DND-41 (cell line): ENCODE measurements around the gene SAMD11.

Source experiments
- ATAC-seq: fragments of 200-7000 bp; cut with Tn5 transposase; 3 replicates; pipeline ENCODE4 v1.9.1; 2021; ENCODE audit warnings: low read depth; ENCODE audit not compliant: insufficient read depth
- DNase-seq: peaks from one replicate; pipeline ENCODE4 v3.0.0-alpha.2; 2020
- H2AFZ ChIP-seq: 2 replicates; pipeline ENCODE4 v1.6.0; 2012; ENCODE audit warnings: low read depth, low read length
- H3K27ac ChIP-seq: 2 replicates; pipeline ENCODE4 v1.5.1; 2012; ENCODE audit warnings: low read length, inconsistent platforms
- H3K27me3 ChIP-seq: fragments of 200-600 bp; sonication (generic); 2 replicates; pipeline ENCODE4 v1.6.0; 2012; ENCODE audit warnings: low read length, mild to moderate bottlenecking, inconsistent platforms; ENCODE audit not compliant: insufficient read depth, poor library complexity
- H3K36me3 ChIP-seq: 2 replicates; pipeline ENCODE4 v1.5.1; 2012; ENCODE audit warnings: low read length, inconsistent platforms; ENCODE audit not compliant: insufficient read depth
- H3K4me1 ChIP-seq: 2 replicates; pipeline ENCODE4 v1.5.1; 2012; ENCODE audit warnings: mild to moderate bottlenecking, low read length; ENCODE audit not compliant: insufficient read depth
- H3K4me2 ChIP-seq: 2 replicates; pipeline ENCODE4 v1.6.0; 2012; ENCODE audit warnings: mild to moderate bottlenecking, moderate library complexity, low read length, inconsistent platforms; ENCODE audit not compliant: insufficient read depth
- H3K4me3 ChIP-seq, 2 experiments: fragments of 200-600 bp in 1 of 2; shearing (Covaris generic) in 1 of 2; 2 replicates each; pipeline ENCODE4 v1.5.1; 2012 to 2016; ENCODE audit warnings: inconsistent platforms in 2 of 2, low read length in 2 of 2, mild to moderate bottlenecking in 2 of 2, low read depth in 1 of 2, moderate library complexity in 1 of 2
- H3K79me2 ChIP-seq: 2 replicates; pipeline ENCODE4 v1.6.0; 2012; ENCODE audit warnings: low read length, inconsistent platforms; ENCODE audit not compliant: insufficient read depth
- H3K9ac ChIP-seq: 2 replicates; pipeline ENCODE4 v1.6.0; 2012; ENCODE audit warnings: low read depth, mild to moderate bottlenecking, inconsistent platforms, low read length, moderate library complexity
- H3K9me3 ChIP-seq: 2 replicates; pipeline ENCODE4 v1.5.1; 2012; ENCODE audit warnings: low read length, moderate library complexity, mild to moderate bottlenecking, inconsistent platforms; ENCODE audit not compliant: insufficient read depth, severe bottlenecking
- H4K20me1 ChIP-seq: 2 replicates; pipeline ENCODE4 v1.6.0; 2012; ENCODE audit warnings: low read length; ENCODE audit not compliant: insufficient read depth
- CTCF ChIP-seq: IDR thresholded peaks from 2 replicates; pipeline ENCODE4 v1.5.1; 2012; ENCODE audit warnings: borderline replicate concordance, low read length, moderate library complexity, mild to moderate bottlenecking; ENCODE audit not compliant: poor library complexity, severe bottlenecking; ENCODE audit errors: extremely low read depth
- EZH2 ChIP-seq: IDR thresholded peaks from 3 replicates; pipeline ENCODE4 v1.6.1; 2012; ENCODE audit warnings: borderline replicate concordance, low read depth, mild to moderate bottlenecking, moderate library complexity, low read length, inconsistent platforms; ENCODE audit not compliant: severe bottlenecking

The SAMD11 gene

GRCh38 chr1:970973-971730 lies 47.4 kb downstream of the SAMD11 start:
- TF ChIP-seq EZH2 (no peak), CTCF (no peak)
- Histone ChIP-seq H3K4me2 (no peak overlapping the region), H3K4me3 (no peak overlapping the region), H3K27ac (no peak overlapping the region), H3K9me3 (no peaks in the 10 kb centered on the region), H3K36me3 (no peaks in the 10 kb centered on the region), H4K20me1 (peaks cover 15% of the 10 kb centered on the region), H3K27me3 (peaks cover 12% of the 10 kb centered on the region), H3K79me2 (no peaks in the 10 kb centered on the region), H2AFZ (no peak overlapping the region), H3K9ac (no peak overlapping the region), H3K4me1 (peaks cover 24% of the 10 kb centered on the region)
- ATAC-seq = no peak
- DNase-seq = no peak

- no peak overlapping the region for H2AFZ ChIP-seq
- peaks cover 15% of the 10 kb centered on the region for H3K27me3 ChIP-seq
- no peaks in the 10 kb centered on the region for H3K9me3 ChIP-seq
- no peak for TF ChIP-seq CTCF
- no peak for TF ChIP-seq EZH2
- H3K9ac ChIP-seq = no peak overlapping the region
- peaks cover 12% of the 10 kb centered on the region; the same call in 1 of the 2 replicates for H4K20me1 ChIP-seq
- H3K36me3 ChIP-seq = no peaks in the 10 kb centered on the region
- no peak for DNase-seq
- no peak overlapping the region for H3K27ac ChIP-seq
- H3K79me2 ChIP-seq = no peaks in the 10 kb centered on the region
- H3K4me1 ChIP-seq = peaks cover 19% of the 10 kb centered on the region
- no peak overlapping the region for H3K4me2 ChIP-seq
- no peak overlapping the region for H3K4me3 ChIP-seq
- no peak for ATAC-seq
Measured at GRCh38 chr1:971751-972506, 48.2 kb downstream of the SAMD11 start.

DNA sequence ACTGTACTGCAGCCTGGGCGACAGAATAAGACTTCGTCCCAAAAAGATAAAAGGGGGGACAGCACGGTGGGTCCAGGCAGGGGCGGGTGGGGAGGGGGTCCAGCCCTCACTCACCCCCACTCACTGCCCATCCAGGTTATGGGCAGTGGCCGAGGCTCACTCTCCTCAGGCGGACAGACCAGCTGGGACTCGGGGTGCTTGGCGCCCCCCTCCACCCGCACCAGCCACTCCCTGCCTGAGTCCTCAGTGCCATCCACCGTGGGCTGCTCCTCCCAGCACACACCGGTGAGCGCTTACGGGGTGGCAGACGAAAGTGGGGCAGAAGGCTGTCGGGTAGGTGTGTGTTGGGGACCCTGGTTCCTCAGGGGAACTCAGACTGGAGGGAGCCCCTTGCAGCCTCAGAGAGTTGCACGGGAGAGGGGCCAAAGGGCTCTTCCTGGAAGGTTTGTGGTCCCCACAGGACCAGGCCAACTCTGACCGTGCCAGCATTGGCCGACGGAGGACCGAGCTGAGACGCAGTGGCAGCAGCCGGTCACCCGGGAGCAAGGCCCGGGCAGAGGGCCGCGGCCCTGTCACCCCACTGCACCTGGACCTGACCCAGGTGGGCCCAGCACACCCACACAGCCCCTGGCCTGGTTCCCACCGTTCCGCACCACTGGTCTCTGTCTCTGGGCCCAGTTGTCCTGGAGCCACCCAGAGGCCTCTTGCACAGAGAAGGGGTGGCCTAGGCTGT lies 49.2 kb downstream of the SAMD11 start:
- no peak for ATAC-seq
- Histone ChIP-seq H3K4me2 (no peak overlapping the region), H3K27me3 (peaks cover 9% of the 10 kb centered on the region), H3K79me2 (no peaks in the 10 kb centered on the region), H3K27ac (no peak overlapping the region), H3K36me3 (no peaks in the 10 kb centered on the region), H4K20me1 (peaks cover 5% of the 10 kb centered on the region; the same call in 1 of the 2 replicates), H3K4me1 (peaks cover 15% of the 10 kb centered on the region), H3K9ac (no peak overlapping the region), H2AFZ (no peak overlapping the region), H3K9me3 (no peaks in the 10 kb centered on the region), H3K4me3 (no peak overlapping the region)
- TF ChIP-seq CTCF (no peak), EZH2 (no peak)
- DNase-seq = no peak
